ENCODE measurements around the gene SLC31A1.
A peak's percentile ranks its signal among the peaks of the same experiment; 100 is the strongest.
"Not testable (repeated sequence)": the region's sequence is repeated elsewhere in the genome, so short reads cannot be mapped to it uniquely, and the experiment has no call there.

Gene SLC31A1

GRCh38 chr9:113290052-113290607 is 68.8 kb downstream of the SLC31A1 start:
- H3K27ac ChIP-seq (replicated peaks): no peak overlapping the region
- no peaks in the 10 kb centered on the region for H3K27me3 ChIP-seq (ENCODE audit: insufficient read depth, poor library complexity, severe bottlenecking)
- TF ChIP-seq POLR2AphosphoS5 (IDR thresholded peaks at IDR 0.05; ENCODE audit: low read depth) (no peak), CTCF (IDR thresholded peaks at IDR 0.05; ENCODE audit: insufficient read depth, low read length) (no peak), REST (IDR thresholded peaks at IDR 0.05; ENCODE audit: insufficient replicate concordance, low read depth) (no peak), SPI1 (IDR thresholded peaks at IDR 0.05; ENCODE audit: borderline replicate concordance, low read depth) (no peak), GABPA (IDR thresholded peaks at IDR 0.05; ENCODE audit: low read depth) (no peak)
- no peak for DNase-seq (ENCODE audit: low read depth in 1 of 2, low spot score in 1 of 2)
- H3K4me3 ChIP-seq (replicated peaks; ENCODE audit: insufficient read depth, low read length): no peak overlapping the region

- TF ChIP-seq POLR2AphosphoS5 (IDR thresholded peaks at IDR 0.05; ENCODE audit: low read depth) (0 out of 2 replicates have a peak, but pooled peaks have one; percentile 41), REST (IDR thresholded peaks at IDR 0.05; ENCODE audit: insufficient replicate concordance, low read depth) (no peak), SPI1 (IDR thresholded peaks at IDR 0.05; ENCODE audit: borderline replicate concordance, low read depth) (no peak)
- no peak for DNase-seq (ENCODE audit: low read depth in 1 of 2, low spot score in 1 of 2)
- H3K4me3 ChIP-seq (replicated peaks; ENCODE audit: insufficient read depth, low read length): no peak overlapping the region
- H3K27me3 ChIP-seq (ENCODE audit: insufficient read depth, poor library complexity, severe bottlenecking): no peaks in the 10 kb centered on the region
- H3K27ac ChIP-seq (replicated peaks): no peak overlapping the region
Measured at GRCh38 chr9:113293285-113293878, 72.0 kb downstream of the SLC31A1 start.

- H3K4me3 ChIP-seq (replicated peaks; ENCODE audit: insufficient read depth, low read length); H3K27me3 ChIP-seq (ENCODE audit: insufficient read depth, poor library complexity, severe bottlenecking); DNase-seq (ENCODE audit: low read depth in 1 of 2, low spot score in 1 of 2); H3K27ac ChIP-seq (replicated peaks): not testable (repeated sequence)
Measured at GRCh38 chr9:113296247-113296646, 74.9 kb downstream of the SLC31A1 start.

- no peak overlapping the region for H3K4me3 ChIP-seq (replicated peaks; ENCODE audit: insufficient read depth, low read length)
- H3K27me3 ChIP-seq (ENCODE audit: insufficient read depth, poor library complexity, severe bottlenecking): no peaks in the 10 kb centered on the region
- no peak for DNase-seq (ENCODE audit: low read depth in 1 of 2, low spot score in 1 of 2)
- TF ChIP-seq POLR2AphosphoS5 (IDR thresholded peaks at IDR 0.05; ENCODE audit: low read depth) (no peak), REST (IDR thresholded peaks at IDR 0.05; ENCODE audit: insufficient replicate concordance, low read depth) (no peak), CTCF (IDR thresholded peaks at IDR 0.05; ENCODE audit: insufficient read depth, low read length) (no peak), SPI1 (IDR thresholded peaks at IDR 0.05; ENCODE audit: borderline replicate concordance, low read depth) (no peak), GABPA (IDR thresholded peaks at IDR 0.05; ENCODE audit: low read depth) (no peak)
- no peak overlapping the region for H3K27ac ChIP-seq (replicated peaks)
Measured at GRCh38 chr9:113296796-113297558, 75.6 kb downstream of the SLC31A1 start.
